GM19324 (cell line): ENCODE data around the gene AKIRIN2.
A peak's percentile ranks its signal among the peaks of the same experiment; 100 is the strongest.
"Not testable (repeated sequence)": the region's sequence is repeated elsewhere in the genome, so short reads cannot be mapped to it uniquely, and the experiment has no call there.

ENCODE experiments used
- ATAC-seq: cut with Tn5 transposase; IDR thresholded peaks from one replicate; pipeline ENCODE4 v1.9.1; 2021; ENCODE audit warnings: mild to moderate bottlenecking, moderate library complexity; ENCODE audit not compliant: unreplicated experiment, low FRiP score

AKIRIN2 gene

DNA sequence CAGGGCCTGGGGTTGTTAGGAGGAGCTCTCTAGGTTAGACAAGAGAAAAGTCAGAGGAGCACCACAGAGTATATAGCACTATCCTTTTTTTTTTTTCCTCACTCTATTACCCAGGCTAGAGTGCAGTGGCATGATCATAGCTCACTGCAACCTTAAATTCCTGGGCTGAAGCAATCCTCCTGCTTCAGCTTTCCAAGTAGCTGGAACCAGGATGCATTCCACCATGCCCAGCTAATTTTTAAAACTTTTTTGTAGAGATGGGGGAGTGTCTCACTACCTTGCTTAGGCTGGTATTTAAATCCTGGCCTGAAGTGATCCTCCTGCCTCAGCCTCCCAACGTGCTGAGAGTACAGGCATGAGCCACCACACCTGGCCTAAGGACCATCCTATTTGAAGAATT, 19.3 kb upstream of the AKIRIN2 start:
- no peak for ATAC-seq

DNA sequence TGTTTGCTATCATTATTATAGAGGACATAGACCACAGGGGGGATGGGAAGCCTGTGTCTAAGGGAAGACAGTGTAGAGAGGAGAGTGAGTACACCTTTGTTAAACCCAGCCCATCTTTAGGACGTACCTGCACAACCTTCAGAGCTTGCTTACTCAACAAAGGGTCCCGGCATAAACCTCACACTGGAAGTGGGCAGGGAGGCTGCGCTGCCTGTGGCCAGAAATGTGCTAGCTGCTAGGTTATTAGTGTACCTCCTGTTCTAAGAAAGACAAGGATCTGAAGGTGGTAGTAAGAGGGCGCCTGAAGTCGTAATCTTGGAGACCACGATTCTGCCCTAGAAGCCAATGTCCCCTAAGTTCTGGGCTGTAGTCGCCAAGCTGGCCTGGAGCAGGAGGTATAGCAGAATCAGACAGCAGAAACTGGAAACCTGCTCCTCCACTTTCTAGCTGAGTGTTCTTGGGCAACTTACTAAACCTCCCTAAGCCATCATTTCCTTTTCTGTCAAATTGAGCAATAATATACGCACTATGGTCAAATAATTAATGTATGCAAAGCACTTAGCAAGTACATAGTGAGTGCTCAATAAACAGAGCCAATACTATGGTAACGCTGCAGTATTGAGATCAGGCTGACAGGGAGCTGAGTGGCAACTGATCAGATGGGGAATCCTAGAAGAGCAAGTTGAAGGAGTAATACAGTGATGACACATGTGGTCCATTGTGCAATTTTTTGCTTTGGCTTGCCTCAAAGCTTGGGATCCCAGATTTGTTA, 16.8 kb upstream of the AKIRIN2 start:
- ATAC-seq = no peak

- ATAC-seq = no peak
These were observed 15.0 kb upstream of the AKIRIN2 start for GRCh38 chr6:87716928-87717614.

GRCh38 chr6:87714093-87714842, 12.2 kb upstream of the AKIRIN2 start:
- ATAC-seq = no peak

DNA sequence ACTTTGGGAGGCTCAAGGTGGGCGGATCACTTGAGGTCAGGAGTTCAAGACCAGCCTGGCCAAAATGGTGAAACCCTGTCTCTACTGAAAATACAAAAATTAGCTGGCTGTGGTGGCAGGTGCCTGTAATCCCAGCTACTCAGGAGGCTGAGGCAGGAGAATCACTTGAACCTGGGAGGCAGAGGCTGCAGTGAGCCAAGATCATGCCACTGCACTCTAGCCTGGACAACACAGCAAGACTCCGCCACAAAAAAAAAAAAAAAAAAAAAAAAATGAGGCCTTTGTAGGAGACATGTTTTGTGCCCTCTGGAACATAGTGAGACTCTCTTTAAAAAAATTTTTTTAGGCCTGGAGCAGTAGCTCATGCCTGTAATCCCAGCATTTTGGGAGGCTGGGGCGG, 10.7 kb upstream of the AKIRIN2 start:
- ATAC-seq = not testable (repeated sequence)

DNA sequence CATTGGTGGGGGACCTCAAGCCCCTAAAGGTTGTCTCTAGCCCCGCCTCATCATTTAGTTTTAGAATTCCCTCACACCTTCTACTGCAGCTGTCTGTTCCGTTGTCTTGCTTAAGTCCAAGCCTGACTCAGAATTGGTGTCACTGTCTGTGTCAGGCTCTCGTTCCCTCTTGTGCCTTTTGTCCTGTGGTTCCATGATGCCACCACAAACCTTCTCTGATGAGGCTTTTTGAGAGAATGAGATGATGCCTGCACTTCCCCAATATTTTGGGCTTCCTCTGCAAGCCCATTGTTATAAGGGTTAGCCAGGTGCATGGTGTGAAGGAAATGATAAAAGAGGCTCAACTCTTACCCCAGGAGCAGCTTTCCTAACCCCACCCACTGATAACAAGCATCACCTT, 8.1 kb upstream of the AKIRIN2 start:
- no peak for ATAC-seq

DNA sequence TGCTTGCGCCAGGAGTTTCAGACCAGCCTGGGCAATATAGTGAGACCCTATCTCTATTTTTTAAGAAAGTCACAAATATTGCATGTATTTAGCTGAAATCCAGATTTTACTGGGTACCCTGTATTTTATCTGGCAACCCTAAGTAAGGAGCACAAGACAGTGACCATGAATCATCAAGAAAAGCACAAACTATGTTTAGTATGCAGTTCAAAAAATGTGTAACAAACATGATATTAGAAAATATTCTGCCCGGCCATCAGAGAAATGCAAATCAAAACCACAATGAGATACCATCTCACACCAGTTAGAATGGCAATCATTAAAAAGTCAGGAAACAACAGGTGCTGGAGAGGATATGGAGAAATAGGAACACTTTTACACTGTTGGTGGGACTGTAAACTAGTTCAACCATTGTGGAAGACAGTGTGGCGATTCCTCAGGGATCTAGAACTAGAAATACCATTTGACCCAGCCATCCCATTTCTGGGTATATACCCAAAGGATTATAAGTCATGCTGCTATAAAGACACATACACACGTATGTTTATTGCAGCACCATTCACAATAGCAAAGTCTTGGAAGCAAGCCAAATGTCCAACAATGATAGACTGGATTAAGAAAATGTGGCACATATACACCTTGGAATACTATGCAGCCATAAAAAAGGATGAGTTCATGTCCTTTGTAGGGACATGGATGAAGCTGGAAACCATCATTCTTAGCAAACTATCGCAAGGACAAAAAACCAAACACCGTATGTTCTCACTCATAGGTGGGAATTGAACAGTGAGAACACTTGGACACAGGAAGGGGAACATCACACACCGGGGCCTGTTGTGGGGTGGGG, 6.8 kb upstream of the AKIRIN2 start:
- not testable (repeated sequence) for ATAC-seq

DNA sequence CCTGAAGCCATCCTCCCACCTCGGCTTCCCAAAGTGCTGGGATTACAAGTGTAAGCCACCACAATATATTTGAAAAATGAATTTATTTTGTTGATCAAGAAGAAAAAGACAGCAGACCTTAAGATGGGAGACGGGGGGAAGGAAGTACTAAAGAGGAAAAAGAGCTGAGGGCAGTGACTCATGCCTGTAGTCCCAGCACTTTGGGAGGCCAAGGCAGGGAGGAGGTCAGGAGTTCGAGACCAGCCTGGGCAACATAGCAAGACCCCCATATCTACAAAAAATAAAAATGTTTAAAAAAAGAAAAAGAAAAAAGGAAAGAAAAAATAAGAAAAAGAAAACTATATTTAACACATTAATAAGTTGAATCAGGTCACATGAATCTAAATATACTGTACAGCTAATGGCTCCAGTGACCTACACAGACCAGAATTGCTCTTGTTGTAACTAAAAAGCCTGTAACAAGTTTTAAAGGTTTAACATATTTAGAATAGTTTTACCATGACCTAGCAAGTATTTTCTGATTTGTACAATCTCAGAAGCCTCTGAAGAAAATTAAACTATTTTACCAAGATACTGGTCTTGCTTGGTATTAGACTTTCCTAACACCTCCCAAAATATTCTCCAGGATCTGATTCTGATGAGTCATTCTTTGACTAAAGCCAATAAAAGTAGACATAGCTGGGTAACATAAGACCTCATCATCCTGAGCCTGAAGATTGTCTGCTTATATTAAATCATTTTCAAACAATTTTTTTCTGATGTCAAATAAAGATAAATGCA, 4.3 kb upstream of the AKIRIN2 start:
- ATAC-seq = no peak

DNA sequence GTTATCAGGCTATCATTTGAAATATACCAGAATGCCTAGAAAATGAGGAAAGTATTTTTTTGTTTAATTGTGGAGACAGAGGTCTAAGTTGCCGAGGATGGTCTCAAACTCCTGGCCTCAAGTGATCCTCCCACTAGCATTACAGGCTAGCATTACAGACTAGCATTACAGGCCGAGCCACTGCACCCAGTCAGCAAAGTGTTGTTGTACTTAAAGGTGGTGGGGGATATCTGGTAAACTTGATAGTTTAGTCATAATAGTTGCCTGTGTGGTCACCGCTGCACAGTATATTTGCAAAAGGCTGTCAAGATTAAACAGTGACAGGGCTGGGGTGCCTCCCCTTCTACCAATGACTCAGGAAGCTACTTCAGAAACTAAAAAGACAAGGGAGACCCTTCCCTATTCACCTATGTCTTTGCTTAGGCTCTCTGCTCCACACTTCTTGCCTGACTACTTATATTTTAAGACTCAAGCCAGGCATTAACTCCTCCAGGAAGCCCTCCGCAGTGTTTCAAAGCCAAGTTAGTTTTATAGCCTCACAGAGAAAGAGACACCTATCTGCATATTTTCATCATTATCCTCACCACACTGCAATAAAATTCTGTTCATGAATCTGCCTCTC, 3.1 kb upstream of the AKIRIN2 start:
- ATAC-seq = peak; percentile 26

GRCh38 chr6:87703039-87703438, 1.0 kb upstream of the AKIRIN2 start:
- not testable (repeated sequence) for ATAC-seq

- ATAC-seq = peak; percentile 6
These were observed 534 bp upstream of the AKIRIN2 start for GRCh38 chr6:87702589-87702945.

- peak; percentile 5 for ATAC-seq
These were observed 723 bp downstream of the AKIRIN2 start for GRCh38 chr6:87701344-87701675.

DNA sequence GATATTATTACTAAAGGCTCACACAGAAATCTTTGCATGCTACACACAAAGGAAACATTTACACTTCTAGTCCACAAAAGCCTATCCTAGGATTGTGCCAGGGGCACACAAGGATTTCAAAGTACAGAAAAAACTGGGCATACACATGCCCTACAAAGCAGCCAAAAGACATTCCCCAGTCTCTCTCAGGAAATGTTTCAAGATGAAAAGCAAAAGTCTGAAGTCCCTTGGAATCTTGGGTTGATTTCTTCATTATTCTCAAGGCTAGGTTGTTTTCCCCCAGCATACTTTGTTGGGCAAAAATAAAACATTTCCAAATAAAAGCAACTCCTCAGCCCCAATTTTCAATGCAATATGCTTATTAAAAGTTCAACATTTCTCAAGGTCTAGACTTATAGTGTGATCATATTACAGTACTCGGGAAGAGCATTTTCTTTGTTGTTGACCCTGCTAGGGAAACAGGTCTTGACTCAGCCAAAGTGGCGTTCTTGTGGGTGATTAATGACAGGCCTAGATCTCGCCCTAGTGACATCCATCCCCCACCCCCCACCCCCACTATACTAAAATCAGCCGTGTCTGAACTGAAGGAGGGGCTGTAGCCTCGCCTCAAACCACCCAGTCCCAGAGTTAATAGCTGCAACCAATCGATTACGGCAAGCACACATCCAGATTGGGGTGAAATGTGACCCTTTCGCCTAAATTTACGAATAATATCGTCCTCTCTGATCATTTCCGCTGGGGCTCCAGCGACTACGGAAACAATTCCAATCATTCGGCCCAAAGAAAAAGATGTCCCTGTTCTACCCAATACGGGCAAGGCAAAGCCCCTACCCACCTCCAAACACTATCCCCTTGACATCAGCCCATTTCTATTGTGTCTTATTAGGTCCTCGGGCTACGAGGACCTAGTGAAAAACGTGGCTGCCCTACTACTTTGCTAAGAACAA, 1.4 kb downstream of the AKIRIN2 start:
- no peak for ATAC-seq

DNA sequence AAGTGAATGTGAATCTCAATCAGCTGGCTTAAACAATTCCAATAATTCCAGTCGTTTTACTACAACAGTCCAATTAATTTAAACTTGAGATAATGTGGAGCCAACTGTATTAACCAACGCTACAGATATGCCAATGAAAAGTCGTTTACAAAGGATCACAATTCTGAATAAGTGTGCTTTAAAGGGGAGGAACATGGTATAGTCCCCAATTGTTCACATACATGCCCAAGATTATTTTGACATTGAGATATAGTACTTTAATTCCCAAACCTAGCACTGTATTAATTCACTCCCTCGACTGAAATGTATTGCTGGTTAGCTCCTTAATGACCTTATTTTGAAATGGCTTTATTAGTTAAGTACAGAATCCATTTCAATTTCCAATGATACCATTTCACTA, 2.5 kb downstream of the AKIRIN2 start:
- no peak for ATAC-seq

DNA sequence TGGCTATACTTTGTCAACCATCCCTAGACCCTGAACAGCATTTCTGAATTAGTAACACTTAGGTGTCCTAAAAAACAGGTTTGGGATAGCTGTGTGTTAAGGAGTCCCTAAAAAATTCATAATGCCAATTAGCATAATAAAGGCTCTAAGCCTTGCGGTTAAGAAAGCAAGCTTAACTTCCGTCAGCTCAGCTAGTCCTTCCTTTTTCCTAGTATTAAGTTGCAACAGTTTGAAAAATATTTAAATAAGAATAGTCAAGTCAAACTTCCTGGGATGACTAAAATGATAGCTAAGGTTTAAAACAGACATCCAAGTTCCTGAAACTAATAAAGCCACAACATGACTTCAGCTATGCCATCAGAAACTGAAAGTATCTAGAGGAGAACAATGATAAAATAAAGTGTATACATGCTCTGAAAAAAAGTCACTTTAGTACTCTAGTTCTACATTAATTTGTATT, 3.5 kb downstream of the AKIRIN2 start:
- no peak for ATAC-seq

DNA sequence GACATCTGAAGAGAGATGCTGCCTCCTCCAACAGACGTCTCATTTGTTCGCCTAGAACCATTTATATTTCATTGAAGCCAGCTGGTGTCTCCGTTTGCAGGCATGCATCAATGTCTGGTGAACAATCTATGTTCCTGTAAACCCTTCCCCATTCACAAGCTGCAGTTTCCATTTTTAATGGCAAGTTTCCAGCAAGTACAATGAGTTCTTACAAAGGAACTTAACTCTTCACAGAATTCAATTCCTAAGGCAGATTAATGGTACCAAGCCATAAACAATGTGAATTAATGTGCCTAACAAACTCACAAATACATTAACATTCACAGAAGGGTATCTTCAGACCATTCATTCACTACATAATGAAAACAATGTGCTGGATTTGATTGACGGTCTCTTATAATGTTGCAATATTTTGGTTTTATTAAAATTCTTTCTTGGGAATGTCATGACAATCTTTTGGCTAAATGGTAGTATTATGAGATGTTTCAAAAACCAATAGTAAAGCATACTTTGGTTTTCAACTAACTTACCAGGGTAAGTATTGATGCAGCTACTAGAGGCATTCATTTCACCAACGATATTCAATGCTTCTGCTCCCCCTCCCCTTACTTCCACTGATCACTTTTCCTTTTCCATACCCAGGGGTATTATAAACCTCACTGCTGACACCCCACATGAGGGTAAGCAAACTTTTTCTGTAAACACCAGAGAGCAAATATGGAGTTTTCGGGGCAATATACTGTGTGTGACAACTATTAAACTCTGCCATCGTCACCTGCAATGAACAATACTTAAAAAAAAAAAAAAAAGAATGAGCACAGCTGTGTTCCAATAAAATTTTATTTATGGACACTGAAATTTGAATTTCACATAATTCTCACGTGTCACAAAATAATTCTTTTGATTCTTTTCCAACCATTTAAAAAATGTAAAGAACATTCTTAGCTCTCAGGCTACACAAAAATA, 4.2 kb downstream of the AKIRIN2 start:
- no peak for ATAC-seq

DNA sequence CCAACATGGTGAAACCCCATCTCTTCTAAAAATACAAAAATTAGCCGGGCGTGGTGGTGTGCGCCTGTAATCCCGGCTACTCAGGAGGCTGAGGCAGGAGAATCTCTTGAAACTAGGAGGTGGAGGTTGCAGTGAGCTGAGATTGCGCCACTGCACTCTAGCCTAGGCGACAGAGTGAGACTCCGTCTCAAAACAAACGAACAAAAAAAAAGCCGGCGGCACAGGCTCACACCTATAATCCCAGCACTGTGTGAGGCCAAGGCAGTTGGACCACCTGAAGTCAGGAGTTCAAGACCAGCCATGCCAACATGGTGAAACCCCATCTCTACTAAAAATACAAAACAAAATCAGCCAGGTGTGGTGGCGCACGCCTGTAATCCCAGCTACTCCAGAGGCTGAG, 5.2 kb downstream of the AKIRIN2 start:
- ATAC-seq = not testable (repeated sequence)
